ENCODE results near the gene TRABD2A. TPM values are rescaled to one million over a fixed set of nuclear protein-coding genes. Genes with fewer than 3 reads are reported as not detected.

Gene TRABD2A
- total RNA-seq, 1 experiment from 2014 or later: 4.6 TPM

- BruUV-seq (replicated peaks): no TSS peak
- no peak for DNase-seq (ENCODE audit: low read depth, low spot score)
- H4K20me1 ChIP-seq (ENCODE audit: insufficient read depth): no peaks in the 10 kb centered on the region
- H3K4me1 ChIP-seq (ENCODE audit: control insufficient read depth in 1 of 2, insufficient read depth in 2 of 2, low read length in 2 of 2): peaks cover 6 to 43% of the 10 kb centered on the region in 2 experiments; a peak in 3 of 4 replicates
- peak overlapping the region; percentile 73; the same call in 1 of the 2 replicates for H3K27ac ChIP-seq (ENCODE audit: low read depth, low read length)
- H3K27me3 ChIP-seq (ENCODE audit: insufficient read depth, low read length): no peaks in the 10 kb centered on the region
- ATAC-seq: no peak
- H3K9ac ChIP-seq (ENCODE audit: low read length): peak overlapping the region; percentile 88
- H3K79me2 ChIP-seq (ENCODE audit: insufficient read depth, low read length): no peaks in the 10 kb centered on the region
- peak overlapping the region; percentile 100 for H3K4me2 ChIP-seq (ENCODE audit: low read length)
- peak overlapping the region; percentile 54 to 74; a peak in 3 of 4 replicates for H3K4me3 ChIP-seq (replicated peaks in 1 of 2; ENCODE audit: low read depth in 1 of 2, low read length in 2 of 2)
- H2AFZ ChIP-seq (ENCODE audit: low read depth, low read length, poor library complexity, severe bottlenecking): no peak overlapping the region
- ChIA-PET POLR2A (no interaction called here), CTCF (interaction anchor here (2.2 kb wide), 1 partner anchor 45 kb away, joined by 18 read pairs; no protein-coding TSS in a partner anchor), RAD21 (ENCODE audit: low non-redundant PET in 1 of 2, low total read pairs in 2 of 2, uncharacterized antibody in 2 of 2, unreplicated experiment in 2 of 2) (no interaction called here)
- TF ChIP-seq SIN3A (IDR thresholded peaks at IDR 0.05; ENCODE audit: low read depth) (no peak), ELF1 (IDR thresholded peaks at IDR 0.05; ENCODE audit: borderline replicate concordance, low read depth) (no peak), TCF7L2 (IDR thresholded peaks at IDR 0.05; ENCODE audit: borderline replicate concordance, extremely low read depth, insufficient read depth, insufficient read length) (no peak), JUND (IDR thresholded peaks at IDR 0.05) (no peak), SRF (IDR thresholded peaks at IDR 0.05; ENCODE audit: low read depth) (no peak), EZH2 (IDR thresholded peaks at IDR 0.05) (no peak), YY1 (IDR thresholded peaks at IDR 0.05; ENCODE audit: extremely low read depth, insufficient replicate concordance, low read depth, low read length) (no peak), EGR1 (IDR thresholded peaks at IDR 0.05; ENCODE audit: low read depth) (no peak), POLR2A (IDR thresholded peaks at IDR 0.05; ENCODE audit: borderline replicate concordance, extremely low read depth, insufficient read depth, insufficient read length) (no peak), ZFX (IDR thresholded peaks at IDR 0.05) (no peak), CBX3 (IDR thresholded peaks at IDR 0.05; ENCODE audit: low read depth) (no peak), RAD21 (IDR thresholded peaks at IDR 0.05; ENCODE audit: low read depth) (no peak), FOSL1 (IDR thresholded peaks at IDR 0.05; ENCODE audit: low read depth) (no peak)
- TF ChIP-seq, protein P1, sequence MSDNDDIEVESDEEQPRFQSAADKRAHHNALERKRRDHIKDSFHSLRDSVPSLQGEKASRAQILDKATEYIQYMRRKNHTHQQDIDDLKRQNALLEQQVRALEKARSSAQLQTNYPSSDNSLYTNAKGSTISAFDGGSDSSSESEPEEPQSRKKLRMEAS (IDR thresholded peaks at IDR 0.05): no peak
- TF ChIP-seq, protein P2, sequence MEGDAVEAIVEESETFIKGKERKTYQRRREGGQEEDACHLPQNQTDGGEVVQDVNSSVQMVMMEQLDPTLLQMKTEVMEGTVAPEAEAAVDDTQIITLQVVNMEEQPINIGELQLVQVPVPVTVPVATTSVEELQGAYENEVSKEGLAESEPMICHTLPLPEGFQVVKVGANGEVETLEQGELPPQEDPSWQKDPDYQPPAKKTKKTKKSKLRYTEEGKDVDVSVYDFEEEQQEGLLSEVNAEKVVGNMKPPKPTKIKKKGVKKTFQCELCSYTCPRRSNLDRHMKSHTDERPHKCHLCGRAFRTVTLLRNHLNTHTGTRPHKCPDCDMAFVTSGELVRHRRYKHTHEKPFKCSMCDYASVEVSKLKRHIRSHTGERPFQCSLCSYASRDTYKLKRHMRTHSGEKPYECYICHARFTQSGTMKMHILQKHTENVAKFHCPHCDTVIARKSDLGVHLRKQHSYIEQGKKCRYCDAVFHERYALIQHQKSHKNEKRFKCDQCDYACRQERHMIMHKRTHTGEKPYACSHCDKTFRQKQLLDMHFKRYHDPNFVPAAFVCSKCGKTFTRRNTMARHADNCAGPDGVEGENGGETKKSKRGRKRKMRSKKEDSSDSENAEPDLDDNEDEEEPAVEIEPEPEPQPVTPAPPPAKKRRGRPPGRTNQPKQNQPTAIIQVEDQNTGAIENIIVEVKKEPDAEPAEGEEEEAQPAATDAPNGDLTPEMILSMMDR (IDR thresholded peaks at IDR 0.05 in 2 of 3, conservative IDR thresholded peaks at IDR 0.05 in 1 of 3; ENCODE audit: borderline replicate concordance in 1 of 3, insufficient read depth in 1 of 3, low read depth in 2 of 3, low read length in 2 of 3): no peak
- no peaks in the 10 kb centered on the region for H3K36me3 ChIP-seq (ENCODE audit: control insufficient read depth in 1 of 2, insufficient read depth in 2 of 2, low read length in 2 of 2)
- H3K9me3 ChIP-seq (ENCODE audit: control insufficient read depth in 1 of 2, insufficient read depth in 1 of 2, low read depth in 1 of 2, low read length in 2 of 2): no peaks in the 10 kb centered on the region
- intact Hi-C loops (cut with micrococcal nuclease): loop anchor here (1.0 to 5.0 kb wide), 2 partner anchors 295 to 371 kb away; no protein-coding TSS in a partner anchor
- H3K9me2 ChIP-seq (ENCODE audit: insufficient read depth): no peaks in the 10 kb centered on the region
Observed at GRCh38 chr2:84927275-84927627, 46.4 kb upstream of the TRABD2A start.
